GM21786 (cell line): ENCODE results near the gene VCP.

Source experiments
- ATAC-seq: cut with Tn5 transposase; IDR thresholded peaks from one replicate; pipeline ENCODE4 v1.9.1; 2021; ENCODE audit not compliant: unreplicated experiment

VCP gene

GRCh38 chr9:35072461-35073278 is at the start of gene VCP:
Gene VCP (minus strand): TSS chr9:35072625. CDS start chr9:35072353, 272 bp downstream.
- ATAC-seq, result peak; percentile 86

- ATAC-seq, result peak; percentile 43
Observed at GRCh38 chr9:35116898-35117551, 44.6 kb upstream of the VCP start.

DNA sequence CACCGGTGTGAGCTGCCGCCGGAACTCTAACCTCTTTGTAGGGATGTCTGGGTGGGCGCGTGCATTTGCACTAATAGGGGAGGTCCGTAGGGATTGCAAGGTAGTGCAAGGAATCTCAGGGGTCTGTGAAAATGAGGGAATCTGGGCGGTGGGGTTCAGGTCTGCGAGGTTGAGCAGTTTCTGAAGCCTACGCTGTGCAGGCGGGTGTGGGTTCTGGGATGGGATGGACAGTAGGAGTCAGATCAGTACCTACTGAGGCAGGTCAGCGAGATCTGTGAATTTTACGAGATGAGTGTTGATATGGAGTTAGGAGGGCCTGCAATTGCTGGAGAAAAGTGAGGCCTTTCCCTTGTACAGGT is 44.1 kb upstream of the VCP start:
- ATAC-seq, result no peak

GRCh38 chr9:35115680-35116538 is 43.5 kb upstream of the VCP start, which contains the start of gene ATOSB:
Gene ATOSB (minus strand): TSS chr9:35115862. CDS start chr9:35108274, 7,588 bp downstream.
- peak; percentile 38 for ATAC-seq

- no peak for ATAC-seq
Observed at GRCh38 chr9:35114840-35115628, 42.6 kb upstream of the VCP start.

DNA sequence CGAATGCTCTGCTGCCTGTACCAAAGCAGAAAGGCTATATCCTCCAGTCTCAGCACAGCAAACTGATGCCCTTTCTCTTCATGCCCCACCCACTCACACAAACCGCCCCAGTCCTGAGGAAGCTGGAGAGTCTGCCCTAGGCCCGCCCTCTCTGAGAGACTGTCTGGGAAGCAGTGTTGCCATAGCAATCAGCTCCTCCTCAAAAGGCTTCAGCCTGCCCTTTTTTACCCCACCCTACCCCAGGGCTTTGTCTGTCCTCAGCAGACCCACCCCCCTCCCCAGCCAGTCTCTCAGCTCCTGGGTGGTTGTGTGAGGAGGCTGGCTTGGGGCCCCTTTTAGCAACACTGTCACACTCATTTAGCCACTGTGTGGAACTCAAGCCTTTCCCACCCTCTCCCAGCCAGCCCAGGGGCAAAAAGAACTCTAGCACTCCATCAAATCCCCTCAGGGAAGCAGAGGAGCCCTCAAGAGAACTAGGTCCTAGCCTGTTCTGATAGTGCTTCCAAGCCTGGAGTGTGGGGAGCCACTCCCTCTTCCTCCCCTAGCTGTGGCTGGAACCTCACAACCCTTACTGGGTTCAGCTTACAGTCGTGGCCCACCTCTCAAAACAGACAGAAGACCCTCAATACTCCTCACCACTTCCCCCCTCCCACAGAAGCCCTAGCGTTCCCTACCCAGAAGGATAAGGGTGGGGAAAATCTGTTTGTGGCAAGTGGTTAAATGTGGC is 41.9 kb upstream of the VCP start:
- no peak for ATAC-seq

- ATAC-seq, result no peak
Observed at GRCh38 chr9:35112257-35113020, 40.0 kb upstream of the VCP start.

DNA sequence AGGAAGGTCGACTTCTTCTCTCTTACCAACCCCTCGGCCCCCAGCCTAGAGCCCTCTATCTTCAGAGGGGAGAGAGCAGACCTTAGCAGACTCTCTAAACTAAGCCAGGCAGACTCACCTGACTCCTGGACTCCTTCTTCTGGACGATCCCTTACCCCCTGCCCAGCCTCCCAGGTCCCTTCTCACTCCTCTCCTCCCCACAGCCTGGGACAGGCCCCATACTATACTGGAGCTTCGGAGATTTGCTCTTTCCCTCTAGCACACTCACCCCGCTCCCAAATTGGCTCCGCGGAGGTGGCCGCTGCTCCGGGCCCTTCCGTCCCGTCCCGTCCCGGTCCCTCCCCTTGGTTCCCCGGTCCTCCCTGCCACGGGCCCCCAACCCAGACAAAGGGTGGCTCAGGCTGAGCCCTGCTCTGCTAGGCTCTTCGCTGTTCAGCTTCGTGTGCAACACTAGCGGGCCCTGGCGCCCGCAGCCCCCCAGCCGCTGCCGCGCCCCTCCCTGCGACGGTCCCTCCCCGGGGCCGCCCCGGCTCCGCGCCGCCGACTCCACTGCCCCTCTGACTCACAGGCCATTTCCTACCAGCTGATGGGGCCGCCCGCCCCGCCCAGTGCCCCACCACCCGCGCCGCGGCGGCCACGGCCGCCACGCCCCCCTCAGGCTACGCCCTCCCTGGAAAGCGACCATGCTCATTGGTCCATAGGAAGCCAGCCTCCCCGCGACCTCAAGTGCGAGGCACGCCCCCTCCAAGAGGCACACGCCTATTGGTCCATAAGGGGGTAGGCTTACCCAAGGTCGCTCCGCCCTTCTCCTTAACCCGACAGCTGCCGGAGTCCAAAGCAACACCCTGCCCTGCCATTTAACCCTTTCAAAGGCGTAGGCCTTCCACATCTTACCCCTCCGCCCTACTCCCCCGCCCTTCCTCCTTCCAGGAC is 38.8 kb upstream of the VCP start:
- ATAC-seq, result peak; percentile 74

DNA sequence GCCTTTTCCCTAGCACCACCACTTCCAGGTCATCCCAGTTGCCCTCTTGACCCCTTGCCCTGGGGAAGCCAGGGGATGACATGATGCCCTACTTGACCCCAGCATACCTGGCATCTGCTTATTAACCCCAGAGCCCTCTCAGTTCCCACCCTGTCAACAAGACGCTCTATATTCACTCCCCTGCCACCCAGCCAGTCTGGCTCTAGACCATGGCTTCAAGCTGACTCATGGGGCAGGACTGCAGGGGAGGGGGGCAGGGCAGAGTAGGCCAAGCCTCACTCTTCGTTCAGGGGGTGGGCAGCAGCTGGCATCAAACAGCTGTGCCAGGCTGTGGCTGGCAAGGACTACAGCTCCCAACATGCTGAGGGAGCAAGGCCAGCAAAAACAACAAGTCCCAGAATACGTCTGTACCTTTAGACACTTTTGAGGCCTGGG is 37.9 kb upstream of the VCP start:
- no peak for ATAC-seq

DNA sequence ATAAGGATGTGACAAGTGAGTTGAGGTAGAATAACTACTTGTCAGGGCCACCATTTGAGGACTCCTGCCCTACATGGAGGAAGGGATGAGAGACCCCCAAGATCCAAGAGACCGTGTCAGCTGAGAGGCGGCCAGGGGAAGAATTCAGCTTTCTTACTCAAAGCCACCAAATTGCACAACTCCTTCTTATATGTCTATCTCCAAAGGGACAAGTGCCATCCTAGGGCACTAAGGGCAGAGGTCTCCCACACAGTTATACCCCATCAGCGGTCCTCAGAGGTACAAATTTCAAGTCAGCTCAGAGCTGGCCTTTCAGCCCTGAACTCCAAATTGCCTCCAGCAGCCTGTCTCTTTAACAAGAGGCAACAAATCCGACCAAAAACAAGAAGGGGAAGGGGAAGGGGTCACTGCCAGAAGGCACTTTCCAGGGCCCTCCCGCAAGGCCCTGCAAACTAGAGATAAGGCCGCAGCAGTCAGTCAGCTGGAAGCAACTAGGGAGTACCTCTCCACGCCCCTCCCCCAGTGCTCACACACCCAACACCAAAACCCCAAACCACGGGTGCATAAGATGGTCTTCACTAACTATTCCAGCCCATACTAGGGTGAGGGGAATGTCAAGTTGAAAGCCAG is 36.6 kb upstream of the VCP start:
- no peak for ATAC-seq

DNA sequence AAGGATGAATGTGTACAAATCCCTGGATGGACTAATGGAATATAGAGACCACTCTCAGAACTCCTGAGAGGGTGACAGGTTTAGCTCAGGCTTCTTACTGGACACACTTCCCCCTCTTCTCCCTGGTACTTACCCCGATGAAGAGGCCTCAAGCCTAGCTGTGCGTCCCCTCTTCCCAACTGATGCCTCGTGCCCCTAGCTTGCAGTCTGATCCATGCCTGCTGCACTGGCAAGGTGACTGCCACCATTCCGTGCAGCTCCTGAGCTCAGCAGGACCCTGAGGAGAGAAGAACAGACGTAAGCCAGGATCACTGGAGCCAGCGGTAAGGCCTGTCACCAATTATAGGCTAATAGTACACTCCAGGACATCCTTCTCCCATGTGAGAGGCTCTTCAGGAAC is 36.0 kb upstream of the VCP start:
- no peak for ATAC-seq

- no peak for ATAC-seq
Observed at GRCh38 chr9:35107297-35108290, 35.2 kb upstream of the VCP start.

DNA sequence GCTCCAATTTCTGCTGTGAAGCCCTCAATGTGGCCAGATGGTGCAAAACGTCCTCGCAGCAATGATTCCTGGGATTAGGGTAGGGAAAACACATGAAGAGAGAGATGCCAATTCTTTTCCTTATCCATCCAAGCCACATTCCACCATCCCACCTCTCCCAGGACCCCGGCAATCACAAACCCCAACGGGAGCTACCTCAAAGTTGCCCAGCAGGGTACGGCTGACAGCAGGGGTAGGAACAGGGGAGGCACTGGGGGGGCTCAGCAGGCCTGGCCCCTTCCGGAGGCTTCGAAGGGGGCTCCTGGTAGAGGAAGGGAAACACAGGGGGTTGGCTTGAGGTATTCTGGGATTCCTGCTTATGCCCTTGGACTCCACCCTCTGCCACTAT is 33.9 kb upstream of the VCP start:
- ATAC-seq, result no peak

GRCh38 chr9:35105571-35106342 is 33.3 kb upstream of the VCP start:
- no peak for ATAC-seq

- no peak for ATAC-seq
Observed at GRCh38 chr9:35105126-35105525, 32.7 kb upstream of the VCP start.

DNA sequence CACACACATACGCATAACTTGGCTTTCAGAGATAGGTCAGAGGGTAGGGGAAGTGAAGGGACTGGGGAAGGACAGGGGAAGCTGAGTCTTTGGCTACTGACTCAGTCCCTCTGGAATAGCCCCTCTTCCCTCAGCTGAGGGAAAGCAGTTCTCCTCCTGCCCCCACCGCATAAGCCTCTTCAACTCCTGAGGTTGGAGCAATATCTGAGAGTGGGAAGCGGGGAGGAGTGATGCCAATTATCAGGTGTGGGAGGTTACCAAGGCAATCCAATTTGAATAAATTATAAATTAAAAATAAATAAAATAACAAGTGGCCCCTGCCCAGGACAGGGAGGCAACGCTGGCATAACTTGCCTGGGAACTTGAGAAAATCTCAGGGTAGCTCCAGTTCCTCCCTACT is 32.2 kb upstream of the VCP start:
- ATAC-seq, result no peak
